GM18861 (cell line): Measurements from ENCODE around the gene BCAR3.
"Not testable (repeated sequence)": the region's sequence is repeated elsewhere in the genome, so short reads cannot be mapped to it uniquely, and the experiment has no call there.

ENCODE experiments used
- ATAC-seq: cut with Tn5 transposase; IDR thresholded peaks from one replicate; pipeline ENCODE4 v1.9.1; 2021; ENCODE audit not compliant: unreplicated experiment

BCAR3 gene

DNA sequence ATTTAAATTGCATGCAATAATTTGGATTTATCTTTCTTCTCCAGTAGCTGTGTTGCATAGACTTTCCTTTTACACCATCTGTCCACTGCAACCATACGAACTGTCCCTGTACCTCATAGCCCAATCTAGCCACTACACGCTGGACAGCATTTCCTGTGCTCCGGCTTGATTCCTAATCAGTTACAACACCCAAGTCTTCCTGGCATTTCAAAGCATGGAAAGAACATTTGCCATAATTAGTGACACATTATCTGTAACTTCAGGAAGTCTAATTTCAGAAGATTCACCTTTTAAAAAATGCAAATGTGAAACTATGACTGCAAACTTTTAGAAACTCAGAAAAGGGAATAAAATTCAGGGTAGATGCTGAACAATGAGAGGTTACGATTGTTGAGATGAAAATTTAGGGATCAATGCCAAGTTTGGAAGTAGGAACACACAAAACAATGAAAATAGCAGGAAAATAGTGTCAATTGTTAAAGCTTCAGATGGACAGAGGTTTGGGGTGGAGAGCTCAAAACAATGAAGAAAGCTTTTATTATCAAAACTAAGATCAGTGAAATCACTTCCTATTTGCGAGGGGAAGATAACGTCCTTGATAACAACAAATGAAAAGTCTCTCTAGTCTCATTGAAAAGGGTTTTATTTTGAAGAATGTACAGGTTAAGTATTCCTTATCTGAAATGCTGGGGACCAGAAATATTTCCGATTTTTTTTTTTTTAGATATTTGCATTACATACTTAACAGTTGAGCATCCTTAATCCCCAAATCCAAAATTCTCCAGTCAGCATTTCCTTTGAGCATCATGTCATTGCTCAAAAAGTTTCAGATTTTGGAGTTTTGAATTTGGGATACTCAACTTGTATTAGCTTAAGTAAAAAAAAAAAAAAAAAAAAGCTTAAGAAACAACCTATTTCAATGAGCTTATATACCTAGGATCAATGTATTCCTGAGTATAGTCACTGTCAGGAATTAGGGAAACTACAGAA lies 126.5 kb downstream of the BCAR3 start:
- ATAC-seq, result no peak

- not testable (repeated sequence) for ATAC-seq
Observed at GRCh38 chr1:93553886-93554490, 127.6 kb downstream of the BCAR3 start.

GRCh38 chr1:93552741-93553455 lies 128.7 kb downstream of the BCAR3 start:
- no peak for ATAC-seq

DNA sequence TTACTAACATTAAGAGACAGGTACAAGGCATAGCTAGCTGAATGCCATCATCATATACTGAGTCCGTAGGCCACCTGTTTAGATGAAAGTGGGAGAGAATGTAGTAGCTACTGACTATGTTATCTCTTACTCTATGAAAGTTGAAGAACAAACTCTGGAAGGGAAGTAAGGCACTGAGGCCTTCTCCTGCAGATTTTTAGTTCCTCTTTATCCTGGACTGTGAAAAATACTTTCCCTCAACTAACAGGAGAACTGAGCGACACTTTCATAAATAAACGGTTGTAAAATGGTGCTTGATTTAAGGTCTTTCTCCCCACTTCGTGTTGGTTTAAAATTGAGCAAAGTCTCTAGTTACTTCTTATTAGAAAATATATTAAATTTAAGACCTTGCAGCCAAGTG lies 131.8 kb downstream of the BCAR3 start:
- no peak for ATAC-seq

DNA sequence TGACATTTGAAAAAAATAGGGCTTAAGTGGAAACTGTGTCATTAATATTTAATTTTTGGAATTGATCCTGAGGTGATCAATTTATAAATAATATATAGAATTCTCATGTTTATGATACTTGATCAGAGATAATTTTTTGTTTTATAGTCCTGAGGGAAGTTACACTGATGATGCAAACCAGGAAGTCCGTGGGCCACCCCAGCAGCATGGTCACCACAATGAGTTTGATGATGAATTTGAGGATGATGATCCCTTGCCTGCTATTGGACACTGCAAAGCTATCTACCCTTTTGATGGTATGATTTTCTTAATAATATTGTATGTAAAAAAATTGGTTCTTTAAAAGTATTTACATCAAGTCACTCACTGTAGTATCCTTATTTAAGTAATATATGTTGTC lies 132.5 kb downstream of the BCAR3 start:
- ATAC-seq, result no peak

DNA sequence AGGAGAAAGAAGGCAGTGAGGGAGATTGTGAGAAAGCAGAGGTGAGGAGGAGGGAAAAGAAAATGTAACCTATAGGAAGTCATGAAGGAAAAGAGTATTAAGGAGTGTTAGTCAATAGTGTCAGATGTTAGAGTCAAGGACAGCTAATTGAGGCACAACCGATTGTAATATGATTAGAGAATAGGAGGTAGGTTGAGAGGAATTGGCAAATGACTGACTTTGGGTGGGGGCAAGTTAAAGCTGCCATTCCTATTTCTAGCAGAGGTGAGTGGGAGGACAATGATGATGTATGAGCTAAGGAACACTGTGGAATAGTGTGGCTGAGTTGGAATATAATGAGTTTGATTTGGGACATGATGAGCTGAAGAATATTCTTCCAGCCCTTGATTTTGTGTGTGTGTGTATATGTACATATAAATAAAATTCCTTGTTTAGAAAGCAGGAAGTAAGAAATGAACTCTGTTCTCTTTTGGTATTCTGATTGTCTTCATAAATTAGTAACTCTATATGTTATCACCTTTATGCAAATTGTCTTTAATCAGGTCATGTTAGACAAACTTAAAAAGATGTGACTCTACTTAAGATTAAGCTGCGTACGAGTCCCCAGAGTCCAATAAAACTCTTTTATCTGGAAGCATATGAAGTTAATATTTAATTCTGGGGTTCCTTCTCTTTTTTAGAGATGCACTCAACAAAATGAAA lies 135.3 kb downstream of the BCAR3 start:
- ATAC-seq, result no peak

GRCh38 chr1:93542398-93542797 lies 139.2 kb downstream of the BCAR3 start:
- no peak for ATAC-seq

DNA sequence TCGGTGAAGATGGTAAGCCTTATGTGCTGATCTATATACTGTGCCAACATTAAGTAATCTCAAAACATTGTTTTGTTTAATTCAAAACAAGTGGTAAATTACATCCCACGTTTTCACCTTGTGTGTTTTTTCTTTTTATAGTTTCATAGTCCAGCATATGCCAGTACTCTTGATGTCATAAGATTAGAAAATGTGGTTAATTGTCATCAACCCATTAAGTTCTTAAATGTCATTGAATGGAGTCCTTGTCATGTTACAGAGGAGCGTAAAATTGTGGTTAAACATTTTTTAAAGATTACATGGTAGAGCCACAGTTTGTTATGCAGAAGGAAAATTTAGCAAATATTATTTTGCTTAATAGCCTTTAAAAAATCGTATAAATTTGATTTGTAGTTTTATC lies 140.6 kb downstream of the BCAR3 start:
- no peak for ATAC-seq

- ATAC-seq, result no peak
Observed at GRCh38 chr1:93537924-93538323, 143.7 kb downstream of the BCAR3 start.

DNA sequence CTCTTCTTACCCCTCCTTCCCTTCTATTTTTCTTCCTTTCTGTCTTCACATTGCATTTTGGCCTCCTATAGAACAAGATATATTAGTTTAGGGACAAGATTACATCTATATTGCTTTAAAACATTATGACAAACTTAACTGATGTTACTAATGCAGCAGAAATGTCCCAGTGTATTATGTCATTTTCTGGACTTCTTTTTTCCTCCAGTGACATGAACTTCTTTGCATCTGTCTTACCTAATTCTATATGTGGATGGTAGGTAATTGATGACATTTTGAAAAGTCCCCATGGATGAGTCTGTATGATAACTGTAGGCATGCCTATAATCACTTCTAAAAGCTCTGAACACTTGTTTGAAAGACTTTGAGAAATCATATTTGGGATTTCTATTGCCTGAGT lies 144.2 kb downstream of the BCAR3 start:
- no peak for ATAC-seq

GRCh38 chr1:93533677-93534076 lies 148.0 kb downstream of the BCAR3 start:
- ATAC-seq, result no peak

- no peak for ATAC-seq
Observed at GRCh38 chr1:93532780-93533378, 148.8 kb downstream of the BCAR3 start.

DNA sequence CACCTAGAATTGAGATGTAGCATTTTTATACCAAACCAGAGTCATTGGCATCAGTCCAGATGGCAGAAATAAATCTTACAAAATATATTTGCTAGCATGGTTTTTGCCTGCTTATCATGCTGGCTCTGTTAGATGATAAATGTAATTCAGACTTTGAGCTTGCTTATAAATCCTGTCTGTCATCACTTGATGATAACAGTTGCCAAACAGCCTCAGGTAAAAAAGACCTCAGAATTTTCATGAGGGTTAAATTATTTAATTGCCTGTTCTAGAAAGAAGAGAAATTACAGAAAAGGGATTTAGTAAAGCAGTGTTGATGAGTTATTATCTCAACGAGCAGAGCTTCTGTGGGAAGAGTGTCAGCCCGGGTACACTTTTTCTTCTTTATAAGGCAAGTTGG lies 150.4 kb downstream of the BCAR3 start:
- ATAC-seq, result no peak

GRCh38 chr1:93528412-93528811 lies 153.2 kb downstream of the BCAR3 start:
- ATAC-seq, result no peak

DNA sequence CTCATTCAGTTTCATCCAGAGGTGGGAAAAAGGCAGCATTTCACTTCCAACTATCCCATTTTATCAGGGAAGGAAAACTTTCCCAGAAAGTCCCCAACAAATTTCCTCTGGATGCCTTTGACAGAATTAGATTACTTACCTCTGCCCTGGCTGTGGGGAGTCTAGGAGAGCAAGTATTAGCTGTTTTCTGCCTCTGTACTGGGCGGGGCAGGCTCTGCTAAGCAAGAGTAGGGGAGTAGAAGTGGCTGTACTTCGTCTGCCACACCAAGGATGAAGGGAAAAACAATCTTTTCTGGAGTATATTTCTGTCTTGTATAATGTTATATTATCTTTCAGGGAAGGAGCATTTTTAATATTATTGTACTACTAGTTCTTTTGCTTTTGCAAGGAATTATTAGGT lies 155.2 kb downstream of the BCAR3 start:
- ATAC-seq, result no peak

- ATAC-seq, result no peak
Observed at GRCh38 chr1:93525431-93525830, 156.2 kb downstream of the BCAR3 start.

- no peak for ATAC-seq
Observed at GRCh38 chr1:93522721-93523120, 158.9 kb downstream of the BCAR3 start.

DNA sequence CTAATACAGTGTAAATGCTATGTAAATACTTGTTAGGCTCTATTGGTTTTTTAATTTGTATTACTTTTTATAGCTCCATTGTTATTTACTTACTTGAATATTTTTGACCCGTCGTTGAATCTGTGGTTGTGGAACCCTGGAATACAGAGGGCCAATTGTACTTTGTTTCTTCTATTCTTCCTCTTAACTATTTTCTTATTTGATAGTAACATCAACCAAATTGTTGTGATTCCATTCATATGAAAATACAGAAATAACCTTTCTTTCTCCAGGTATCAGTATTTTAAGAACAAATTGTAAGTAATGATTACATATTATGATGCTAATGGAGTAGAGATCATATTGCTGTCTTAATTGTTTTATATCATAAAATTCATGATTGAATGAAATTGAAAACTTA lies 160.0 kb downstream of the BCAR3 start:
- no peak for ATAC-seq

DNA sequence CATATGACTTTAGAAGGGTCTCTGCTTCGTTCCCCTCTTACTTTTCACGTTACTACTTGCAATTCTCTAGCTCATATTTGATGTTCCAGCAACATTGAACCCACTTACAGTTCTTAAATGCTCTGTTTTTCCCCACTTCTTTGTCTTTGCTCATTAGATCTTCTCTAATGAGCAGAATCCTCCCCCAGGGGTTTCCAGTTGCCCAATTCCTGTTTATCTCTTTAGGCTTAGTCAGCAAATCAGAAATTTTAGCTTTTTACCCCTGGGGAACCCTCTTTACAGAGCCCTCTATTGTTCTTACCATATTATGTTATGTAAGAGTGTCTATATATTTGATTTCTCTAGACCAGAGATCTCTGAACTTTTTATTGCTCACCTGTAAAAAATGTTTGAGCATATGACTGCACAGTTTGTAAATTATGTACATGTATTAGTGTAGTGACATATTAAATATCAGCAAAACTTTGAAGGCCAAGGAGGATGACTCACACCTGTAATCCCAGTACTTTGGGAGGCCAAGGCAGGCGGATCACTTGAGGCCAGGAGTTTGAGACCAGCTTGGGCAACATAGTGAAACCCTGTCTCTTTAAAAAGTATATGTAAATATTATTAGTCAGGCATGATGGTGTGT lies 162.3 kb downstream of the BCAR3 start:
- ATAC-seq, result no peak

- ATAC-seq, result no peak
Observed at GRCh38 chr1:93518516-93518915, 163.1 kb downstream of the BCAR3 start.
